A549 (cell line): ENCODE measurements around the gene ADISSP. TPM values are rescaled to one million over a fixed set of nuclear protein-coding genes. Genes with fewer than 3 reads are reported as not detected.

Experiments
- ATAC-seq, 2 experiments: fragments of 200-7000 bp in 1 of 2; fragments of >200 bp in 1 of 2; cut with Nextera tagmentation in 1 of 2; cut with Tn5 transposase in 1 of 2; 3 replicates each; pipeline versions ENCODE4 v1.8.0 to v1.9.1; 2018 to 2020; ENCODE audit warnings: mild to moderate bottlenecking in 1 of 2, moderate library complexity in 1 of 2
- CTCF ChIA-PET: fragments of 300-600 bp; sonication (Branson Sonifier 250); formaldehyde crosslinking; extraction: SDS; loops from one replicate; lab custom pipeline; 2021; ENCODE audit warnings: antibody characterized with exemption, inconsistent platforms; lab: Yijun Ruan, JAX
- POLR2A ChIA-PET: fragments of 350-600 bp; formaldehyde crosslinking; extraction: SDS; loops from one replicate; lab custom pipeline; 2021; ENCODE audit warnings: antibody characterized with exemption, inconsistent platforms; lab: Yijun Ruan, JAX
- DNase-seq, 2 experiments: peaks; one replicate each; pipeline versions ENCODE4 v3.0.0 to v3.0.0-alpha.2; 2011 to 2016; ENCODE audit warnings: low read depth in 1 of 2, low spot score in 1 of 2
- FAIRE-seq: peaks from 2 replicates; lab custom pipeline; 2011; peaks lifted over from hg19 to GRCh38; lab: Jason Lieb, UNC
- H3K27ac ChIP-seq, 2 experiments: fragments of >200 bp; sonication (Bioruptor Twin); formaldehyde crosslinking; 3 replicates each; pipeline ENCODE4 v1.5.1; 2016 to 2017
- H3K4me1 ChIP-seq: fragments of >200 bp; sonication (Bioruptor Twin); formaldehyde crosslinking; 3 replicates; pipeline ENCODE4 v1.6.1; 2016
- H3K4me2 ChIP-seq: fragments of >200 bp; sonication (Bioruptor Twin); formaldehyde crosslinking; 3 replicates; pipeline ENCODE4 v1.6.1; 2016
- H3K4me3 ChIP-seq: fragments of >200 bp; sonication (Bioruptor Twin); formaldehyde crosslinking; 3 replicates; pipeline ENCODE4 v1.5.1; 2016
- H3K9me3 ChIP-seq: fragments of >200 bp; sonication (Bioruptor Twin); formaldehyde crosslinking; 3 replicates; pipeline ENCODE4 v1.6.1; 2016
- CBX2 ChIP-seq: fragments of 200-600 bp; sonication (generic); IDR thresholded peaks from 2 replicates; pipeline ENCODE4 v1.6.1; 2016; ENCODE audit warnings: low read depth, mild to moderate bottlenecking, borderline replicate concordance
- EHMT2 ChIP-seq: fragments of 200-600 bp; sonication (generic); IDR thresholded peaks from 2 replicates; pipeline ENCODE4 v1.6.1; 2016; ENCODE audit warnings: antibody characterized with exemption, low read depth, mild to moderate bottlenecking, moderate library complexity
- EP300 ChIP-seq, 2 experiments: fragments of >200 bp; sonication (Bioruptor Twin); formaldehyde crosslinking; IDR thresholded peaks; 2 replicates in 1 of 2; 3 replicates in 1 of 2; pipeline ENCODE4 v1.6.1; 2016 to 2017
- ESRRA ChIP-seq: fragments of 150-350 bp; IDR thresholded peaks from 2 replicates; pipeline ENCODE4 v1.6.1; 2014; ENCODE audit warnings: mild to moderate bottlenecking, low read length, borderline replicate concordance
- FOSL2 ChIP-seq, 2 experiments: fragments of 450-650 bp in 1 of 2; fragments of >200 bp in 1 of 2; sonication (Bioruptor Twin) in 1 of 2; formaldehyde crosslinking; IDR thresholded peaks; 2 replicates each; pipeline versions ENCODE4 v1.5.0 to v1.6.1; 2016 to 2020; ENCODE audit warnings: mild to moderate bottlenecking in 1 of 2, moderate library complexity in 1 of 2
- HOXB13 ChIP-seq: fragments of 250-450 bp; sonication (Bioruptor Pico); IDR thresholded peaks from 2 replicates; pipeline ENCODE4 v1.5.0; 2020; ENCODE audit warnings: low read depth, mild to moderate bottlenecking, moderate library complexity
- HOXB5 ChIP-seq: fragments of 250-450 bp; sonication (Bioruptor Pico); IDR thresholded peaks from 2 replicates; pipeline ENCODE4 v1.5.0; 2020; ENCODE audit warnings: mild to moderate bottlenecking, moderate library complexity
- JUN ChIP-seq, 2 experiments: fragments of >200 bp; sonication (Bioruptor Twin); formaldehyde crosslinking; IDR thresholded peaks; 2 replicates in 1 of 2; 3 replicates in 1 of 2; pipeline ENCODE4 v1.6.1; 2016 to 2017
- MAFK ChIP-seq: fragments of 450-650 bp; IDR thresholded peaks from 2 replicates; pipeline ENCODE4 v1.6.1; 2014; ENCODE audit not compliant: partially characterized antibody
- NPAS2 ChIP-seq: fragments of 250-450 bp; sonication (Bioruptor Pico); IDR thresholded peaks from 2 replicates; pipeline ENCODE4 v1.8.0; 2022; ENCODE audit warnings: mild to moderate bottlenecking, moderate library complexity, borderline replicate concordance
- PHF8 ChIP-seq: fragments of 200-600 bp; sonication (generic); IDR thresholded peaks from 2 replicates; pipeline ENCODE4 v1.6.1; 2016; ENCODE audit warnings: low read depth, mild to moderate bottlenecking, antibody characterized with exemption, moderate library complexity, borderline replicate concordance
- POLR2A ChIP-seq: IDR thresholded peaks from 2 replicates; pipeline ENCODE4 v1.6.1; 2012; ENCODE audit warnings: mild to moderate bottlenecking, low read length
- POLR2AphosphoS2 ChIP-seq: conservative IDR thresholded peaks from 2 replicates; pipeline ENCODE4 v1.6.1; 2012; ENCODE audit warnings: low read length, improper control_type of control experiment, inconsistent platforms
- RAD21 ChIP-seq, 2 experiments: fragments of >200 bp in 1 of 2; sonication (Bioruptor Twin) in 1 of 2; formaldehyde crosslinking in 1 of 2; IDR thresholded peaks in 1 of 2; conservative IDR thresholded peaks in 1 of 2; 2 replicates in 1 of 2; 3 replicates in 1 of 2; pipeline ENCODE4 v1.6.1; 2012 to 2018; ENCODE audit warnings: inconsistent platforms in 1 of 2
- SMC3 ChIP-seq: fragments of >200 bp; sonication (Bioruptor Twin); formaldehyde crosslinking; IDR thresholded peaks from 3 replicates; pipeline ENCODE4 v1.6.1; 2018; ENCODE audit warnings: inconsistent platforms
- TFCP2L1 ChIP-seq: fragments of 250-450 bp; sonication (Bioruptor Pico); IDR thresholded peaks from 2 replicates; pipeline ENCODE4 v1.5.0; 2021; ENCODE audit warnings: mild to moderate bottlenecking
- ZC3H11A ChIP-seq: fragments of 450-650 bp; IDR thresholded peaks from 2 replicates; pipeline ENCODE4 v1.6.1; 2014; ENCODE audit warnings: antibody characterized with exemption, mild to moderate bottlenecking
- ZNF302 ChIP-seq: fragments of 250-450 bp; sonication (Bioruptor Pico); IDR thresholded peaks from 2 replicates; pipeline ENCODE4 v1.9.0; 2021; ENCODE audit warnings: inconsistent platforms, mild to moderate bottlenecking, moderate library complexity
- WGBS: methylation state at CpG from one replicate; pipeline ENCODE4 v1.1.6; 2017; ENCODE audit errors: missing lambda C conversion rate; 5-methylcytosine and 5-hydroxymethylcytosine counted together
- polyA plus RNA-seq, 4 experiments: library from polyadenylated mRNA; depleted of rRNA in 3 of 4; stranded (reverse); fragments of >200 nt; fragmentation: RNase III in 1 of 4; extraction: RNeasy Plus Mini Kit Qiagen cat#74134 plus additional on column Dnase treatment in 1 of 4; gene quantifications; 2 replicates in 3 of 4; 3 replicates in 1 of 4; pipeline ENCODE4 v1.2.3, GENCODE V29; 2011 to 2017
- TF ChIP-seq, protein P1 (sequence below): IDR thresholded peaks from 2 replicates; pipeline ENCODE4 v1.6.1; 2012; ENCODE audit warnings: low read depth, borderline replicate concordance
- TF ChIP-seq, protein P2 (sequence below): fragments of >200 bp; sonication (Bioruptor Twin); formaldehyde crosslinking; IDR thresholded peaks from 2 replicates; pipeline ENCODE4 v1.6.1; 2016
- TF ChIP-seq, protein P3 (sequence below): fragments of 450-650 bp; IDR thresholded peaks from 2 replicates; pipeline ENCODE4 v1.6.1; 2014; ENCODE audit warnings: antibody characterized with exemption
- TF ChIP-seq, protein P4 (sequence below): IDR thresholded peaks from 2 replicates; pipeline ENCODE4 v1.6.1; 2012
- TF ChIP-seq, protein P5 (sequence below): IDR thresholded peaks from 2 replicates; pipeline ENCODE4 v1.6.1; 2012
- TF ChIP-seq, protein P6 (sequence below): fragments of 200-600 bp; sonication (generic); IDR thresholded peaks from 2 replicates; pipeline ENCODE4 v1.6.1; 2016; ENCODE audit warnings: antibody characterized with exemption, mild to moderate bottlenecking, moderate library complexity

Gene ADISSP
- polyA plus RNA-seq, 2 of the 4 experiments (the other 2 are of a cell fraction): 43.9 to 104 TPM

DNA sequence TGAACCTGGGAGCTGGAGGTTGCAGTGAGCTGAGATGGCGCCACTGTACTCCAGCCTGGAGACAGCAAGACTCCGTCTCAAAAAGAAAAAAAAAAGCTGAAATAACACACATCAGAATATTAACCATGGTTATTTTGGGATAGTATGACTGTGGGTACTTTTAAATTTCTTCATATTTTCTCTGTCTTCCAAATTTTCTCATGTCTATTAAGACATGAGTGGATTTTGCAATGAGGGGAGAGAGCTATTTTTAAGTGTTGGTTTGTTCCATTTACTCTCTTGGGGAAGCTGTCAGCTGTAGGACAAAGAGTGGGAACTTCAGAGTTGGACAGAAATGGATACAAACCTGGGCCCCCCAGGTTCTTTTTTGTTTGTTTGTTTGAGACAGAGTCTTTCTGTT is 10.3 kb downstream of the ADISSP start:
- Histone ChIP-seq H3K27ac (no peak overlapping the region), H3K4me1 (no peaks in the 10 kb centered on the region), H3K4me2 (no peak overlapping the region), H3K9me3 (no peaks in the 10 kb centered on the region), H3K4me3 (no peak overlapping the region)
- ChIA-PET POLR2A (interaction anchor here (0.8 to 1.6 kb wide), 2 partner anchors 10 to 21 kb away, joined by 3 to 9 read pairs; partner anchors contain the start of gene ADISSP), CTCF (interaction anchor here (0.6 to 72.1 kb wide), 9 partner anchors 7 to 255 kb away, joined by 3 to 2233 read pairs (median 13); partner anchors contain the start of genes ADAM33, ADISSP, AP5S1 and CENPB)
- no peak for TF ChIP-seq ZNF302
- no peak for TF ChIP-seq EP300 (IDR thresholded peaks at IDR 0.05)
- TF ChIP-seq HOXB5 (CRISPR knock-in tag): no peak
- no peak for TF ChIP-seq ZC3H11A
- FAIRE-seq (no peak), DNase-seq (no peak), ATAC-seq (no peak)
- WGBS: 86% methylated on average over 2 of the region's 2 CpGs

DNA sequence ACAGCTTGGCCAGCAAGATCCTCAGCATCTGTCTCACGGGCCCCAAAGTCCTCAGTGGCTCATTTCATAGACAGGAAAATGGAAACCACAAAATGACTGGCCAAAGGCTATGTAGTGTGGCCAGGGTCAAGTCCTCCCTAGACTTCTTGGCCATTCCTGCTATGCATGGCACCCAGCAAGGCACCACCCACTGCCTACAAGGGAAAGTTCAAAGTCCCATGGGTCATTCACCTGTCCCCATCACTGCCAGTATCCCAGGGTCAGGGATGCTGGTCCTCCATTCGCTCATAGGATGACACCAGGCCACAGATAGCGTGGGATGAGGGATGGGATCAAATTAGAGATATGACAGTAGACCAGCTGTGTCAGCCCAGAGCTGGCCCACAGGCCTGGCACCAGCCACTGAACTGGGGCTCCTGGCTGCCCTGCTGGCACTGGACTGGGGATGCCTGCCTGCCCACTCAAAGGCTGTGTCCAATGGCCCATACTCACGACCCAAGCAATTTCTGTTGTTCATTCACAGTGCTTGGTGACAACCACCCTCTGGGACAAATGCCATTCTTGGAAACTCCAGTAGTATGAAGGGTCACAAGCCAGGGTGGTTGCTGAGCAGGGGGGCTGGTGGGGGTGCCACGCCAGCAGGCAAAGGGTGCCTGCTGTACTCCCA is 11.6 kb downstream of the ADISSP start:
- TF ChIP-seq, protein P1, sequence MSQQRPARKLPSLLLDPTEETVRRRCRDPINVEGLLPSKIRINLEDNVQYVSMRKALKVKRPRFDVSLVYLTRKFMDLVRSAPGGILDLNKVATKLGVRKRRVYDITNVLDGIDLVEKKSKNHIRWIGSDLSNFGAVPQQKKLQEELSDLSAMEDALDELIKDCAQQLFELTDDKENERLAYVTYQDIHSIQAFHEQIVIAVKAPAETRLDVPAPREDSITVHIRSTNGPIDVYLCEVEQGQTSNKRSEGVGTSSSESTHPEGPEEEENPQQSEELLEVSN: no peak
- TF ChIP-seq PHF8 (no peak), CBX2 (no peak), POLR2A (no peak), EHMT2 (no peak), HOXB13 (no peak), POLR2AphosphoS2 (no peak), MAFK (no peak), RAD21 (conservative IDR thresholded peaks at IDR 0.05 in 1 of 2, IDR thresholded peaks at IDR 0.05 in 1 of 2) (no peak), ESRRA (no peak), NPAS2 (no peak)
- TF ChIP-seq, protein P2, sequence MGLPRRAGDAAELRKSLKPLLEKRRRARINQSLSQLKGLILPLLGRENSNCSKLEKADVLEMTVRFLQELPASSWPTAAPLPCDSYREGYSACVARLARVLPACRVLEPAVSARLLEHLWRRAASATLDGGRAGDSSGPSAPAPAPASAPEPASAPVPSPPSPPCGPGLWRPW: no peak
- TF ChIP-seq, protein P3, sequence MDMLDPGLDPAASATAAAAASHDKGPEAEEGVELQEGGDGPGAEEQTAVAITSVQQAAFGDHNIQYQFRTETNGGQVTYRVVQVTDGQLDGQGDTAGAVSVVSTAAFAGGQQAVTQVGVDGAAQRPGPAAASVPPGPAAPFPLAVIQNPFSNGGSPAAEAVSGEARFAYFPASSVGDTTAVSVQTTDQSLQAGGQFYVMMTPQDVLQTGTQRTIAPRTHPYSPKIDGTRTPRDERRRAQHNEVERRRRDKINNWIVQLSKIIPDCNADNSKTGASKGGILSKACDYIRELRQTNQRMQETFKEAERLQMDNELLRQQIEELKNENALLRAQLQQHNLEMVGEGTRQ: no peak
- TF ChIP-seq, protein P4, sequence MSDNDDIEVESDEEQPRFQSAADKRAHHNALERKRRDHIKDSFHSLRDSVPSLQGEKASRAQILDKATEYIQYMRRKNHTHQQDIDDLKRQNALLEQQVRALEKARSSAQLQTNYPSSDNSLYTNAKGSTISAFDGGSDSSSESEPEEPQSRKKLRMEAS: no peak
- TF ChIP-seq, protein P5, sequence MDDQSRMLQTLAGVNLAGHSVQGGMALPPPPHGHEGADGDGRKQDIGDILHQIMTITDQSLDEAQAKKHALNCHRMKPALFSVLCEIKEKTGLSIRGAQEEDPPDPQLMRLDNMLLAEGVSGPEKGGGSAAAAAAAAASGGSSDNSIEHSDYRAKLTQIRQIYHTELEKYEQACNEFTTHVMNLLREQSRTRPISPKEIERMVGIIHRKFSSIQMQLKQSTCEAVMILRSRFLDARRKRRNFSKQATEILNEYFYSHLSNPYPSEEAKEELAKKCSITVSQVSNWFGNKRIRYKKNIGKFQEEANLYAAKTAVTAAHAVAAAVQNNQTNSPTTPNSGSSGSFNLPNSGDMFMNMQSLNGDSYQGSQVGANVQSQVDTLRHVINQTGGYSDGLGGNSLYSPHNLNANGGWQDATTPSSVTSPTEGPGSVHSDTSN: no peak
- H3K4me3 ChIP-seq: no peak overlapping the region
- CTCF ChIA-PET: interaction anchor here (1.2 to 72.1 kb wide), 8 partner anchors 8 to 99 kb away, joined by 5 to 2233 read pairs (median 34); partner anchors contain the start of genes ADAM33, ADISSP, AP5S1 and CENPB
- H3K4me2 ChIP-seq: no peak overlapping the region
- ATAC-seq (no peak), FAIRE-seq (no peak), DNase-seq (no peak)
- WGBS: 94% methylated on average over 4 of the region's 5 CpGs
- no peaks in the 10 kb centered on the region; the same call in 2 of the 3 replicates for H3K4me1 ChIP-seq
- H3K27ac ChIP-seq: no peak overlapping the region
- no peaks in the 10 kb centered on the region for H3K9me3 ChIP-seq
- POLR2A ChIA-PET: interaction anchor here (2.3 kb wide), 1 partner anchor 12 kb away, joined by 8 read pairs; the partner anchor contains the start of gene ADISSP

DNA sequence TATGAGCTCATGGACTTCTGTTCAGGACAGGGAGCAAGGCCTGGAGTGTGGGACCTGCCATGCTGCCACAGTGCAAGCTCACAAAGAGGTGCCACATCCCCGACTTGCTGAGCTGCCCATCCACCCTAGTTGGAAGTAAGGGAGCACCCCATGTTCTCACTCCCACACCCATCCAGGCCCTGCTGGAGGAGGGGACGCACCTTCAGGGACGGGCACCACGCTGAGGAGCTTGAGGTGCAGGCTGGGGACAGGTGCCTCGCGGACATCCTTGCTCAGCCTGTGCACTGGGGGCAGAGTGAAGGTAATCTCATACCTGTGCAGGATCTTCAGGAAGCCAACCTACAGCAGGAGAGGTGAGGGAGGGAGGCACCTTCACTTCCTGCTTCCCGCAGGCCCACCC is 12.3 kb downstream of the ADISSP start:
- ChIA-PET CTCF (interaction anchor here (0.5 to 72.1 kb wide), 11 partner anchors 8 to 317 kb away, joined by 3 to 2233 read pairs (median 7); partner anchors contain the start of genes ADAM33, ADISSP, CENPB and GFRA4), POLR2A (interaction anchor here (0.6 to 2.3 kb wide), 2 partner anchors 13 to 55 kb away, joined by 8 read pairs; partner anchors contain the start of gene ADISSP)
- no peak for FAIRE-seq
- no peak overlapping the region for H3K27ac ChIP-seq
- H3K4me1 ChIP-seq: peaks cover 6% of the 10 kb centered on the region; the same call in 2 of the 3 replicates
- no peak for ATAC-seq
- H3K9me3 ChIP-seq: no peaks in the 10 kb centered on the region
- no peak for DNase-seq
- 90% methylated on average over 7 of the region's 7 CpGs for WGBS
- H3K4me3 ChIP-seq: no peak overlapping the region
- no peak overlapping the region for H3K4me2 ChIP-seq
- TF ChIP-seq TFCP2L1 (CRISPR knock-in tag): no peak
- TF ChIP-seq, protein P6, sequence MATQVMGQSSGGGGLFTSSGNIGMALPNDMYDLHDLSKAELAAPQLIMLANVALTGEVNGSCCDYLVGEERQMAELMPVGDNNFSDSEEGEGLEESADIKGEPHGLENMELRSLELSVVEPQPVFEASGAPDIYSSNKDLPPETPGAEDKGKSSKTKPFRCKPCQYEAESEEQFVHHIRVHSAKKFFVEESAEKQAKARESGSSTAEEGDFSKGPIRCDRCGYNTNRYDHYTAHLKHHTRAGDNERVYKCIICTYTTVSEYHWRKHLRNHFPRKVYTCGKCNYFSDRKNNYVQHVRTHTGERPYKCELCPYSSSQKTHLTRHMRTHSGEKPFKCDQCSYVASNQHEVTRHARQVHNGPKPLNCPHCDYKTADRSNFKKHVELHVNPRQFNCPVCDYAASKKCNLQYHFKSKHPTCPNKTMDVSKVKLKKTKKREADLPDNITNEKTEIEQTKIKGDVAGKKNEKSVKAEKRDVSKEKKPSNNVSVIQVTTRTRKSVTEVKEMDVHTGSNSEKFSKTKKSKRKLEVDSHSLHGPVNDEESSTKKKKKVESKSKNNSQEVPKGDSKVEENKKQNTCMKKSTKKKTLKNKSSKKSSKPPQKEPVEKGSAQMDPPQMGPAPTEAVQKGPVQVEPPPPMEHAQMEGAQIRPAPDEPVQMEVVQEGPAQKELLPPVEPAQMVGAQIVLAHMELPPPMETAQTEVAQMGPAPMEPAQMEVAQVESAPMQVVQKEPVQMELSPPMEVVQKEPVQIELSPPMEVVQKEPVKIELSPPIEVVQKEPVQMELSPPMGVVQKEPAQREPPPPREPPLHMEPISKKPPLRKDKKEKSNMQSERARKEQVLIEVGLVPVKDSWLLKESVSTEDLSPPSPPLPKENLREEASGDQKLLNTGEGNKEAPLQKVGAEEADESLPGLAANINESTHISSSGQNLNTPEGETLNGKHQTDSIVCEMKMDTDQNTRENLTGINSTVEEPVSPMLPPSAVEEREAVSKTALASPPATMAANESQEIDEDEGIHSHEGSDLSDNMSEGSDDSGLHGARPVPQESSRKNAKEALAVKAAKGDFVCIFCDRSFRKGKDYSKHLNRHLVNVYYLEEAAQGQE: no peak
- no peak for TF ChIP-seq MAFK
- TF ChIP-seq HOXB13: no peak
- no peak for TF ChIP-seq JUN (IDR thresholded peaks at IDR 0.05)
- TF ChIP-seq, protein P3: no peak
- TF ChIP-seq, protein P1: no peak
- no peak for TF ChIP-seq FOSL2 (IDR thresholded peaks at IDR 0.05)
- TF ChIP-seq FOSL2 (CRISPR knock-in tag; IDR thresholded peaks at IDR 0.05): no peak
- TF ChIP-seq POLR2A: no peak
- no peak for TF ChIP-seq SMC3
